DND-41 (cell line): Measurements from ENCODE around the gene RABEP1.
"Not testable (repeated sequence)": the region's sequence is repeated elsewhere in the genome, so short reads cannot be mapped to it uniquely, and the experiment has no call there.

Experiments
- CTCF ChIP-seq: IDR thresholded peaks from 2 replicates; pipeline ENCODE4 v1.5.1; 2012; ENCODE audit warnings: borderline replicate concordance, low read length, moderate library complexity, mild to moderate bottlenecking; ENCODE audit not compliant: poor library complexity, severe bottlenecking; ENCODE audit errors: extremely low read depth
- EZH2 ChIP-seq: IDR thresholded peaks from 3 replicates; pipeline ENCODE4 v1.6.1; 2012; ENCODE audit warnings: borderline replicate concordance, low read depth, mild to moderate bottlenecking, moderate library complexity, low read length, inconsistent platforms; ENCODE audit not compliant: severe bottlenecking

DNA sequence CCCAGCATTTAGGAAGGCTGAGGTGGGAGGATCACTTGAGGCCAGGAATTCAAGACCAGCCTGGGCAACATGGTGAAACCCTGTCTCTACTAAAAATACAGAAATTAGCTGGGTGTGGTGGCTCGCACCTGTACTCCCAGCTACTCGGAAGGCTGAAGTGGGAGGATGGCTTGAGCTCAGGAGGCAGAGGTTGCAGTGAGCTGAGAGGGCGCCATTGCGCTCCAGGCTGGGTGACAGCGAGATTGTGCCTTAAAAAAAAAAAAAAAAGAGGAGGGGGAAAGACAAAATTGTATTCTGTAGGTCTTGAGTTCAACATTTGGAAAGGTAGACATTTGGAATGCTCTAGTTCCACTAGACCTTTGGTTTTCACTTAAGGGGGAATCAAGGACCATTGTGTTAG is 149.2 kb downstream of the RABEP1 start:
- not testable (repeated sequence) for TF ChIP-seq CTCF, EZH2
